Measurements from ENCODE around the gene ELF5.

Gene ELF5

DNA sequence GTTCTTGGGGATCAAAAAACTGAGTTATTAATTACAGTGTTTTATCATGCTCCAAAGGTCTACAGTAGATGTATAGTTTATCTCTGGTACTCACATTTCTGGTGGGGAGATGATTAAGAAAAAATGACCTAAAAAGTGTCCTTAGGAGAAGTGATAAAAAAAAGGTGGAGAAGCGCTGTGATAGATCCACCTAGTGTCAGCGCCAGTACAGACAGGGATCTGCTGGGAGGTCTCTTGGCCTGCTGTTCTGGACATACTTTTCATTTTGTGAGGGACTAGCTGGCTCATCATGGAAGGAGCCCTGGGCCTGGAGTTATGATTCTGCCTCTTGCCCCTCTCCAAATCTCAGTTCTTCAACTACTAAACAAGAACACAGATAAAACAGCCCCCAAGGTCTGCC, 2.9 kb downstream of the ELF5 start:
- no peak overlapping the region for H3K27ac ChIP-seq
- TF ChIP-seq ZFX (IDR thresholded peaks at IDR 0.05; ENCODE audit: borderline replicate concordance) (no peak), CTCF (IDR thresholded peaks at IDR 0.05) (no peak)

DNA sequence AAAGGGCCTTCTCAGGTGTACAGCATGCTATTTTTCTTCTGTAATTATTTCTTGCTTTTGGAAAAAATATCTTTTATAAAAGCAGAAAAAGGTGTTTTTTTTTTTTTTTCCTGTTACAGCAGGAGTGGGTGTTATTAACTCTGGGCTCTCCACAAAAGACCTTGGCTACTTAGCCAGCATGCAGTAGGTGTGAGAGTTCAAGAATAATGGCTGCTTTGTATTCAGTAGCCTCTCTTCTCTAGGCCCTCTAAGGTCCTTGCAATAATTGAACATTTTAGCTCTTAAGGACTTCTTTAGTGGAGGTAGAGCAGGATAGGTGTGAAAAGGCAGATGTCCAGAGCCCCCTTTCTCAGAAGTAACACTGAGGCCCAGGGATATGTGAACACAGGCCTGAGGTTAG, 3.4 kb downstream of the ELF5 start:
- TF ChIP-seq ZFX (IDR thresholded peaks at IDR 0.05; ENCODE audit: borderline replicate concordance): no peak
- TF ChIP-seq CTCF (IDR thresholded peaks at IDR 0.05): no peak
- no peak overlapping the region for H3K27ac ChIP-seq

DNA sequence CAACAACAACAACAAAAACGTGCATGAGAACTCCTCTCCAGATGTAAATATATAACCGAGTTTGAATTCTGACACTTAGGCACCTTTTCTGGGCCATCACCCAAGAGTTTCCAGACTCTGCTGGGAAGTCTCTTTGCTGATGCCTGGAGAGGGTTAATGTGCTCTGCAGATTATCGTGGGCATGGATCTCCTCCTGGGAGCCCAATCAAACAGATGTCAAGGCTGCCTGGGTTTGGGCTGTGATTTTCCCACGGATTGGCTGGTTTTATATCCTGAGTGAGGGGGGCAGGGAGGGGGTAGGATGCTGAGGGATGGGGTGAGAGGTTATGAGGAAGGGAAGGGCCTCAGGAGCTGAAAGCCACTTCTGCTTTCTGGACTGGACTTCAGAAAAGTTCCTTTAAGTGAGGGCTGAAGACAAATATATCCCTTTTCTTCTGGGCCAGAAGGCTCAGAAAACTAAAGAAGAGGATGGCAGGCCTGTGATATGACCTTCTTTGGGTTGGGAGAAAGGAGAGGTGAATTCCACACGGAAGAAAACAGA, 4.2 kb downstream of the ELF5 start:
- H3K27ac ChIP-seq: no peak overlapping the region
- TF ChIP-seq CTCF (IDR thresholded peaks at IDR 0.05) (no peak), ZFX (IDR thresholded peaks at IDR 0.05; ENCODE audit: borderline replicate concordance) (no peak)

DNA sequence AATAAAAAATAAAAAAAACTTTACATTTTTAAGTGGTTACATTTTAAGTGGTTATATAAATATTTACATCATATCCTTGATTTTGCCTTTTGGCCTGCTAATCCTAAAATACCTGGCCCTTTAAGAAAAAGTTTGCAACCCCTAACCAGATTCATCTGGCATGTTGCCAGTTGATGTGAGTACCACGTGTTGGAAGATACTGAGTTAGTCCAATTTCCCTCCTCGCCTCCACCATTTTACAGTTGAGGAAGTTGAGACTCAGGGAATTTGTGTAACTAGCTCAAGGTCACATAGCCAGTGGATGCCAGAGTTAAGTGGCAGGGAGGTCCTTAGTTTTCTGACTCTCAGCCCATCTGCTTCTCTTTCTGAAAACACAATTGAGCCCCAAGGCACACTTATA, 5.1 kb downstream of the ELF5 start:
- H3K27ac ChIP-seq: no peak overlapping the region
- TF ChIP-seq ZFX (IDR thresholded peaks at IDR 0.05; ENCODE audit: borderline replicate concordance) (no peak), CTCF (IDR thresholded peaks at IDR 0.05) (no peak)

GRCh38 chr11:34507610-34508009, 6.0 kb downstream of the ELF5 start:
- TF ChIP-seq ZFX (IDR thresholded peaks at IDR 0.05; ENCODE audit: borderline replicate concordance) (no peak), CTCF (IDR thresholded peaks at IDR 0.05) (no peak)
- H3K27ac ChIP-seq: no peak overlapping the region

DNA sequence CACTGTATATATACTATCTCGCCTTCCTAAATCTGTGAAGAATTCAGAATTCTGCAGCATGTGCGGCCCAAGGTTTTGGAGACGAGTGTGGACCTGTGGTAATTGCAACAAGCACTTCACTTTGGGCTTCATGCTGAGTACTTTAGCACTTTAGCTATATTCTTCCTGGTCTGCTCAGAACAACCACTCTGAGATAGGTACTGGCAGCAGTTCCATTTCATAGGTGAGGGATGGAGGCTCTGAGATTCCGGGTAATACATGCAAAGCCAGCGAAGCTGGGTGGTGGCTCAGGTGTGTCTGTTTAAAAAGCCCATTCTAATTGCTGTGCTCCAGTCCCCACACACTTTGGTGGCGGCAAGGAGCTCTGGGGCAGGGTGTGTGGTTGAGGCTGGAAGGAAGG, 6.4 kb downstream of the ELF5 start:
- TF ChIP-seq CTCF (IDR thresholded peaks at IDR 0.05): no peak
- no peak for TF ChIP-seq ZFX (IDR thresholded peaks at IDR 0.05; ENCODE audit: borderline replicate concordance)
- H3K27ac ChIP-seq: no peak overlapping the region

- H3K27ac ChIP-seq: no peak overlapping the region
- no peak for TF ChIP-seq ZFX (IDR thresholded peaks at IDR 0.05; ENCODE audit: borderline replicate concordance)
- TF ChIP-seq CTCF (IDR thresholded peaks at IDR 0.05): no peak
Measured at GRCh38 chr11:34505874-34506273, 7.7 kb downstream of the ELF5 start.
